AG04449 (cell line): ENCODE measurements around the gene ENPEP.

ENCODE experiments used
- CTCF ChIA-PET: fragments of 350-600 bp; formaldehyde crosslinking; extraction: SDS; loops from one replicate; lab custom pipeline; 2021; ENCODE audit warnings: antibody characterized with exemption; lab: Yijun Ruan, JAX
- POLR2A ChIA-PET: fragments of 400-600, 350-600 bp; formaldehyde crosslinking; extraction: SDS; loops from one replicate; lab custom pipeline; 2020; ENCODE audit warnings: antibody characterized with exemption, inconsistent platforms; lab: Yijun Ruan, JAX
- DNase-seq: peaks from one replicate; pipeline ENCODE4 v3.0.0-alpha.2; 2010; ENCODE audit warnings: low read depth, low spot score
- H3K4me3 ChIP-seq: 2 replicates; pipeline ENCODE4 v1.5.1; 2011; ENCODE audit warnings: low read depth, mild to moderate bottlenecking, control low read depth, low read length
- CTCF ChIP-seq: IDR thresholded peaks from one replicate; pipeline ENCODE4 v1.5.1; 2011; ENCODE audit warnings: mild to moderate bottlenecking, moderate library complexity, low read length, control low read depth, inconsistent platforms; ENCODE audit not compliant: insufficient read depth; ENCODE audit errors: missing control alignments

Gene ENPEP

GRCh38 chr4:110489901-110490508, 14.1 kb downstream of the ENPEP start:
- no peak overlapping the region for H3K4me3 ChIP-seq
- TF ChIP-seq CTCF: no peak
- POLR2A ChIA-PET: no interaction called here
- DNase-seq: no peak
- CTCF ChIA-PET: interaction anchor here (1.3 kb wide), 1 partner anchor 19 kb away, joined by 4 read pairs; no protein-coding TSS in a partner anchor

- no peak for TF ChIP-seq CTCF
- CTCF ChIA-PET: interaction anchor here (1.3 to 1.4 kb wide), 2 partner anchors 10 to 148 kb away, joined by 4 to 5 read pairs; no protein-coding TSS in a partner anchor
- no peak overlapping the region for H3K4me3 ChIP-seq
- POLR2A ChIA-PET: no interaction called here
- no peak for DNase-seq
Observed at GRCh38 chr4:110492522-110492921, 16.6 kb downstream of the ENPEP start.

GRCh38 chr4:110493520-110493919, 17.6 kb downstream of the ENPEP start:
- no peak overlapping the region for H3K4me3 ChIP-seq
- POLR2A ChIA-PET: no interaction called here
- no peak for TF ChIP-seq CTCF
- no peak for DNase-seq
- CTCF ChIA-PET: interaction anchor here (1.3 to 1.4 kb wide), 2 partner anchors 9 to 149 kb away, joined by 4 to 5 read pairs; no protein-coding TSS in a partner anchor

GRCh38 chr4:110498420-110498819, 22.5 kb downstream of the ENPEP start:
- ChIA-PET POLR2A (no interaction called here), CTCF (interaction anchor here (0.8 to 2.8 kb wide), 4 partner anchors 9 to 492 kb away, joined by 3 to 13 read pairs (median 4); no protein-coding TSS in a partner anchor)
- no peak for DNase-seq
- TF ChIP-seq CTCF: no peak
- no peak overlapping the region for H3K4me3 ChIP-seq

GRCh38 chr4:110499126-110499525, 23.2 kb downstream of the ENPEP start:
- no peak overlapping the region for H3K4me3 ChIP-seq
- ChIA-PET POLR2A (no interaction called here), CTCF (interaction anchor here (2.3 to 2.8 kb wide), 2 partner anchors 10 kb away, joined by 13 to 15 read pairs; no protein-coding TSS in a partner anchor)
- no peak for TF ChIP-seq CTCF
- no peak for DNase-seq

- no peak for DNase-seq
- no peak overlapping the region for H3K4me3 ChIP-seq
- ChIA-PET CTCF (interaction anchor here (1.1 to 2.0 kb wide), 3 partner anchors 9 to 157 kb away, joined by 4 to 11 read pairs (median 5); no protein-coding TSS in a partner anchor), POLR2A (no interaction called here)
- no peak for TF ChIP-seq CTCF
Observed at GRCh38 chr4:110501826-110502225, 25.9 kb downstream of the ENPEP start.
